ENCODE results near the gene TUFM. TPM values are rescaled to one million over a fixed set of nuclear protein-coding genes. Genes with fewer than 3 reads are reported as not detected.

TUFM gene
- total and polyA plus RNA-seq, 2 experiments from 2014 or later: 225 to 359 TPM

- no peaks in the 10 kb centered on the region for H3K36me3 ChIP-seq
- no peaks in the 10 kb centered on the region for H3K27me3 ChIP-seq
- peak overlapping the region; percentile 39 for H3K27ac ChIP-seq
- no peak overlapping the region for H3K4me3 ChIP-seq
- no peak for DNase-seq (ENCODE audit: low read depth in 1 of 2, low spot score in 1 of 2)
- H3K9me3 ChIP-seq (ENCODE audit: low read depth): no peaks in the 10 kb centered on the region
- H3K4me1 ChIP-seq (ENCODE audit: low read depth): peaks cover 17% of the 10 kb centered on the region
- TF ChIP-seq CTCF (IDR thresholded peaks at IDR 0.05; ENCODE audit: low read depth, low read length): no peak
Observed at GRCh38 chr16:28876973-28877654, 31.0 kb upstream of the TUFM start.

GRCh38 chr16:28876019-28876659, 30.0 kb upstream of the TUFM start:
- Histone ChIP-seq H3K9me3 (ENCODE audit: low read depth) (no peaks in the 10 kb centered on the region), H3K27ac (peak overlapping the region; percentile 80), H3K4me3 (no peak overlapping the region), H3K36me3 (peaks cover 3% of the 10 kb centered on the region), H3K27me3 (no peaks in the 10 kb centered on the region), H3K4me1 (ENCODE audit: low read depth) (peaks cover 17% of the 10 kb centered on the region)
- no peak for DNase-seq (ENCODE audit: low read depth in 1 of 2, low spot score in 1 of 2)
- TF ChIP-seq CTCF (IDR thresholded peaks at IDR 0.05; ENCODE audit: low read depth, low read length): no peak

- peaks cover 3% of the 10 kb centered on the region for H3K36me3 ChIP-seq
- H3K4me1 ChIP-seq (ENCODE audit: low read depth): peaks cover 11% of the 10 kb centered on the region
- no peak overlapping the region for H3K4me3 ChIP-seq
- no peaks in the 10 kb centered on the region for H3K27me3 ChIP-seq
- no peak for DNase-seq (ENCODE audit: low read depth in 1 of 2, low spot score in 1 of 2)
- no peaks in the 10 kb centered on the region for H3K9me3 ChIP-seq (ENCODE audit: low read depth)
- no peak for TF ChIP-seq CTCF (IDR thresholded peaks at IDR 0.05; ENCODE audit: low read depth, low read length)
- peak overlapping the region; percentile 80 for H3K27ac ChIP-seq
Observed at GRCh38 chr16:28875134-28876018, 29.2 kb upstream of the TUFM start.

GRCh38 chr16:28874406-28874805, 28.3 kb upstream of the TUFM start:
- no peak for DNase-seq (ENCODE audit: low read depth in 1 of 2, low spot score in 1 of 2)
- no peaks in the 10 kb centered on the region for H3K9me3 ChIP-seq (ENCODE audit: low read depth)
- no peaks in the 10 kb centered on the region for H3K27me3 ChIP-seq
- peaks cover 7% of the 10 kb centered on the region for H3K4me1 ChIP-seq (ENCODE audit: low read depth)
- no peak overlapping the region for H3K4me3 ChIP-seq
- TF ChIP-seq CTCF (IDR thresholded peaks at IDR 0.05; ENCODE audit: low read depth, low read length): no peak
- peaks cover 12% of the 10 kb centered on the region for H3K36me3 ChIP-seq
- H3K27ac ChIP-seq: no peak overlapping the region

GRCh38 chr16:28873543-28874201, 27.5 kb upstream of the TUFM start:
- peaks cover 7% of the 10 kb centered on the region for H3K4me1 ChIP-seq (ENCODE audit: low read depth)
- DNase-seq (ENCODE audit: low read depth in 1 of 2, low spot score in 1 of 2): peak in 1 of 2 donors; percentile 12
- H3K36me3 ChIP-seq: peaks cover 19% of the 10 kb centered on the region

More at GRCh38 chr16:28873543-28874201, 27.5 kb upstream of the TUFM start:
- Histone ChIP-seq H3K4me3 (no peak overlapping the region), H3K9me3 (ENCODE audit: low read depth) (no peaks in the 10 kb centered on the region), H3K27me3 (no peaks in the 10 kb centered on the region), H3K27ac (no peak overlapping the region)
- TF ChIP-seq CTCF (IDR thresholded peaks at IDR 0.05; ENCODE audit: low read depth, low read length): peak; percentile 70
